Measurements from ENCODE around the gene CGNL1.

CGNL1 gene

GRCh38 chr15:57384024-57384423 lies 7.7 kb downstream of the CGNL1 start:
- no peak overlapping the region for H3K27ac ChIP-seq (ENCODE audit: insufficient read depth, low read depth, low read length, poor library complexity, severe bottlenecking)
- no peaks in the 10 kb centered on the region for H3K27me3 ChIP-seq (ENCODE audit: control insufficient read depth, insufficient read depth, low read length, poor library complexity, severe bottlenecking)
- H3K36me3 ChIP-seq (ENCODE audit: control insufficient read depth, insufficient read depth, low read length): no peaks in the 10 kb centered on the region
- no peaks in the 10 kb centered on the region for H3K9me3 ChIP-seq (ENCODE audit: control insufficient read depth, low read length)
- H3K4me3 ChIP-seq (ENCODE audit: insufficient read depth, low read depth, low read length): no peak overlapping the region
- H3K4me1 ChIP-seq (ENCODE audit: control insufficient read depth, insufficient read depth, low read length): peaks cover 32% of the 10 kb centered on the region
- WGBS, 2 experiments: 97 to 100% methylated on average over 2 of the region's 2 CpGs

GRCh38 chr15:57384816-57385215 lies 8.5 kb downstream of the CGNL1 start:
- Histone ChIP-seq H3K4me3 (ENCODE audit: insufficient read depth, low read depth, low read length) (no peak overlapping the region), H3K27ac (ENCODE audit: insufficient read depth, low read depth, low read length, poor library complexity, severe bottlenecking) (no peak overlapping the region), H3K9me3 (ENCODE audit: control insufficient read depth, low read length) (no peaks in the 10 kb centered on the region)

DNA sequence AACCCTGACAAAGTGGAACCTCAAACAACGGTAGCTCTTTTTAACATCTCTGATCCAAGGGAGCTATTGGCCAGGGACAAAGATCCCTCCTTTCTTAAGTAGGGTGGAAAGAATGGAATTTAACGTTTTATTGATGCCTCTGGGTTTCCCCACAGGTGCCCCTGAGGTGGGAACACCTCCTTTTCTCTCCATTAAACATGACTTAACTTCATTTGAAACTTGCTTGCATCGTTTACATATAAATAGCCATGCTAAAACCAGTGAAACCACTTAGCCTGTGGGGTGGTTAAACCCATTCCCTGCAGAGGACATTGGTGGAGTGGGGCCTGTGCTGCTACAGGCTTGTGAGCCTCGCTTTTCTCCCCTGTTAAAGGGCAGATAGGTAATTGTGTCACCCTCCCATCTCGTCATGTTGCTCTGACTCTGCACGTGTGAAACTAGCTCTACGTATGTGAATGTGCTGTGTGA lies 9.7 kb downstream of the CGNL1 start:
- no peak overlapping the region for H3K27ac ChIP-seq (ENCODE audit: insufficient read depth, low read depth, low read length, poor library complexity, severe bottlenecking)
- H3K27me3 ChIP-seq (ENCODE audit: control insufficient read depth, insufficient read depth, low read length, poor library complexity, severe bottlenecking): no peaks in the 10 kb centered on the region
- no peaks in the 10 kb centered on the region for H3K9me3 ChIP-seq (ENCODE audit: control insufficient read depth, low read length)
- H3K4me3 ChIP-seq (ENCODE audit: insufficient read depth, low read depth, low read length): no peak overlapping the region
- no peaks in the 10 kb centered on the region for H3K36me3 ChIP-seq (ENCODE audit: control insufficient read depth, insufficient read depth, low read length)
- whole genome bisulfite sequencing, 2 experiments: 32% methylated on average over 7 of the region's 7 CpGs
- peaks cover 32% of the 10 kb centered on the region for H3K4me1 ChIP-seq (ENCODE audit: control insufficient read depth, insufficient read depth, low read length)

More at GRCh38 chr15:57384816-57385215, 8.5 kb downstream of the CGNL1 start:
- Histone ChIP-seq H3K36me3 (ENCODE audit: control insufficient read depth, insufficient read depth, low read length) (no peaks in the 10 kb centered on the region), H3K4me1 (ENCODE audit: control insufficient read depth, insufficient read depth, low read length) (peaks cover 32% of the 10 kb centered on the region), H3K27me3 (ENCODE audit: control insufficient read depth, insufficient read depth, low read length, poor library complexity, severe bottlenecking) (no peaks in the 10 kb centered on the region)
- 93 to 97% methylated on average over 2 of the region's 2 CpGs for WGBS, 2 experiments

- H3K9me3 ChIP-seq (ENCODE audit: control insufficient read depth, low read length): no peaks in the 10 kb centered on the region
- H3K36me3 ChIP-seq (ENCODE audit: control insufficient read depth, insufficient read depth, low read length): no peaks in the 10 kb centered on the region
- H3K4me3 ChIP-seq (ENCODE audit: insufficient read depth, low read depth, low read length): no peak overlapping the region
- no peaks in the 10 kb centered on the region for H3K27me3 ChIP-seq (ENCODE audit: control insufficient read depth, insufficient read depth, low read length, poor library complexity, severe bottlenecking)
- WGBS, 2 experiments: 39 to 56% methylated on average over 4 of the region's 4 CpGs
- H3K4me1 ChIP-seq (ENCODE audit: control insufficient read depth, insufficient read depth, low read length): peaks cover 32% of the 10 kb centered on the region
- H3K27ac ChIP-seq (ENCODE audit: insufficient read depth, low read depth, low read length, poor library complexity, severe bottlenecking): no peak overlapping the region
These were observed 10.7 kb downstream of the CGNL1 start for GRCh38 chr15:57386976-57387375.

DNA sequence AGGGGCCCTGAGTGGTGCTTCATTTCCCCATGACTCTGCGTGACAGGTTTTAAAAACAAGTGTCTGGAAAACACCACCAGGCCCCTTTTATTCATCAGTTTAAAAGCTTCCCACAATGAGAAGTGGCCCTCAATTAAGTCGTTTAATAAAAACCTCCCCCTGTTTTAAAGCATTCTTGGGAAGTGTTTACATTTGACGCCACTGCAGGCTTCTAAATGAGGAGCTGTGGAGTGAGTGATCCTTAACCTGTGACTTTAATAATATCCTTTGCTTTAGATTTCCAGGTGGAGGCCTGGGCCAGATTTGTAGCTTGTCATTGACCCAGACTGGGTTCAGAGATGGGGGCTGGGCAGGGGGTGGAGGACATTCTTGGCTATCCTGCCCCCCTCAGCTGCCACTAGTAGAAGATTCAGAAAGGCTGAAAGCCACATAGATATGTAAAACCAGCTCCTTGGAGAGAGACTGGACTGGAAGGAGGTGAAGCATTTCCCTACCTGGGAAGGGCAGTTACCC lies 11.3 kb downstream of the CGNL1 start:
- no peak overlapping the region for H3K27ac ChIP-seq (ENCODE audit: insufficient read depth, low read depth, low read length, poor library complexity, severe bottlenecking)
- no peaks in the 10 kb centered on the region for H3K9me3 ChIP-seq (ENCODE audit: control insufficient read depth, low read length)
- no peak overlapping the region for H3K4me3 ChIP-seq (ENCODE audit: insufficient read depth, low read depth, low read length)
- H3K27me3 ChIP-seq (ENCODE audit: control insufficient read depth, insufficient read depth, low read length, poor library complexity, severe bottlenecking): no peaks in the 10 kb centered on the region
- H3K36me3 ChIP-seq (ENCODE audit: control insufficient read depth, insufficient read depth, low read length): no peaks in the 10 kb centered on the region
- peaks cover 28% of the 10 kb centered on the region for H3K4me1 ChIP-seq (ENCODE audit: control insufficient read depth, insufficient read depth, low read length)
- 7 to 10% methylated on average over 3 of the region's 3 CpGs for WGBS, 2 experiments

DNA sequence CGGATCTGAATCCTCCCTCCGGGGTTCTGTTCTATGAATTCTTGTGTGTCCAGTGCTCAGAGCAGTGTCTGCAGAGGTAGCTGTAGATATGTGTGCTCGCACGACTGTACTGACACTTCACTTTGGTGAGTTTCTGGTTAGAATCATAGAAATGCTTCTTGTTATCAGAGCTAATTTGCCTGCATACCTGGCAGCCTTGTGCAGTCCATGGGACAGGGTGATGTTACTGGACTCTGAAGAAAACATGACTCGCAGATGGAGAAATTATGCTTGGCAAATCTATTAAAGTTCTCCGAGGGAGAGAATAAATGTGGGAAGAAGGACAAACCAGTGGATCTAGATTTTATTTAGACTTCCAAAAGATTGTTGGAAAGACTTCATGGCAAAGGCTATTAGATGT lies 12.2 kb downstream of the CGNL1 start:
- no peaks in the 10 kb centered on the region for H3K36me3 ChIP-seq (ENCODE audit: control insufficient read depth, insufficient read depth, low read length)
- H3K27me3 ChIP-seq (ENCODE audit: control insufficient read depth, insufficient read depth, low read length, poor library complexity, severe bottlenecking): no peaks in the 10 kb centered on the region
- no peak overlapping the region for H3K27ac ChIP-seq (ENCODE audit: insufficient read depth, low read depth, low read length, poor library complexity, severe bottlenecking)
- no peaks in the 10 kb centered on the region for H3K9me3 ChIP-seq (ENCODE audit: control insufficient read depth, low read length)
- 74 to 79% methylated on average over 6 of the region's 6 CpGs for WGBS, 2 experiments
- peaks cover 28% of the 10 kb centered on the region for H3K4me1 ChIP-seq (ENCODE audit: control insufficient read depth, insufficient read depth, low read length)
- H3K4me3 ChIP-seq (ENCODE audit: insufficient read depth, low read depth, low read length): no peak overlapping the region

DNA sequence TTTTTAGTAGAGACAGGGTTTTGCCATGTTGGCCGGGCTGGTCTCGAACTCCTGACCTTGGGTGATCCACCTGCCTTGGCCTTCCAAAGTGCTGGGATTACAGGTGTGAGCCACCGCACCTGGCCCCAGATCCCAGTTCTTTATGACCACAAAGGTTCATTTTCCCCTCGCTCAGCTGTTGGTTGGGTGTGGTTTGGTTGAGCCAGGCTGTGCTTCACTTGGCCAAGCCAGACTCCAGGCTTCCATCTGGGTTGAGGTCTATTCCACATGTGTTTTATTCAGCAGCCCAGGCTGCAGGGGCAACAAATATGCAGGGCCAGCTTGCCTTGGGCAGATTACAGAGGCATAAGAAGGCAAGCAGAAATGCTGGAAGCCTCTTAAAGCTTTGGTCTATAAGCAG lies 13.7 kb downstream of the CGNL1 start:
- Histone ChIP-seq H3K4me1 (ENCODE audit: control insufficient read depth, insufficient read depth, low read length) (peaks cover 28% of the 10 kb centered on the region), H3K4me3 (ENCODE audit: insufficient read depth, low read depth, low read length) (no peak overlapping the region), H3K9me3 (ENCODE audit: control insufficient read depth, low read length) (no peaks in the 10 kb centered on the region), H3K36me3 (ENCODE audit: control insufficient read depth, insufficient read depth, low read length) (no peaks in the 10 kb centered on the region), H3K27me3 (ENCODE audit: control insufficient read depth, insufficient read depth, low read length, poor library complexity, severe bottlenecking) (no peaks in the 10 kb centered on the region), H3K27ac (ENCODE audit: insufficient read depth, low read depth, low read length, poor library complexity, severe bottlenecking) (no peak overlapping the region)
- WGBS, 2 experiments: 68 to 70% methylated on average over 4 of the region's 4 CpGs

GRCh38 chr15:57390583-57390982 lies 14.3 kb downstream of the CGNL1 start:
- Histone ChIP-seq H3K9me3 (ENCODE audit: control insufficient read depth, low read length) (no peaks in the 10 kb centered on the region), H3K4me3 (ENCODE audit: insufficient read depth, low read depth, low read length) (no peak overlapping the region), H3K27me3 (ENCODE audit: control insufficient read depth, insufficient read depth, low read length, poor library complexity, severe bottlenecking) (no peaks in the 10 kb centered on the region), H3K36me3 (ENCODE audit: control insufficient read depth, insufficient read depth, low read length) (no peaks in the 10 kb centered on the region), H3K4me1 (ENCODE audit: control insufficient read depth, insufficient read depth, low read length) (peaks cover 28% of the 10 kb centered on the region), H3K27ac (ENCODE audit: insufficient read depth, low read depth, low read length, poor library complexity, severe bottlenecking) (no peak overlapping the region)
- WGBS, 2 experiments: 93 to 95% methylated on average over 8 of the region's 8 CpGs

GRCh38 chr15:57391537-57391936 lies 15.2 kb downstream of the CGNL1 start:
- 90 to 95% methylated on average over 2 of the region's 2 CpGs for WGBS, 2 experiments
- Histone ChIP-seq H3K27ac (ENCODE audit: insufficient read depth, low read depth, low read length, poor library complexity, severe bottlenecking) (no peak overlapping the region), H3K36me3 (ENCODE audit: control insufficient read depth, insufficient read depth, low read length) (no peaks in the 10 kb centered on the region), H3K4me1 (ENCODE audit: control insufficient read depth, insufficient read depth, low read length) (peaks cover 22% of the 10 kb centered on the region), H3K9me3 (ENCODE audit: control insufficient read depth, low read length) (no peaks in the 10 kb centered on the region), H3K4me3 (ENCODE audit: insufficient read depth, low read depth, low read length) (no peak overlapping the region), H3K27me3 (ENCODE audit: control insufficient read depth, insufficient read depth, low read length, poor library complexity, severe bottlenecking) (no peaks in the 10 kb centered on the region)

GRCh38 chr15:57393061-57393460 lies 16.8 kb downstream of the CGNL1 start:
- H3K27ac ChIP-seq (ENCODE audit: insufficient read depth, low read depth, low read length, poor library complexity, severe bottlenecking): no peak overlapping the region
- H3K9me3 ChIP-seq (ENCODE audit: control insufficient read depth, low read length): no peaks in the 10 kb centered on the region
- H3K4me3 ChIP-seq (ENCODE audit: insufficient read depth, low read depth, low read length): no peak overlapping the region
- H3K27me3 ChIP-seq (ENCODE audit: control insufficient read depth, insufficient read depth, low read length, poor library complexity, severe bottlenecking): no peaks in the 10 kb centered on the region
- WGBS, 2 experiments: 96 to 99% methylated on average over 2 of the region's 2 CpGs
- H3K4me1 ChIP-seq (ENCODE audit: control insufficient read depth, insufficient read depth, low read length): peaks cover 7% of the 10 kb centered on the region
- H3K36me3 ChIP-seq (ENCODE audit: control insufficient read depth, insufficient read depth, low read length): no peaks in the 10 kb centered on the region

DNA sequence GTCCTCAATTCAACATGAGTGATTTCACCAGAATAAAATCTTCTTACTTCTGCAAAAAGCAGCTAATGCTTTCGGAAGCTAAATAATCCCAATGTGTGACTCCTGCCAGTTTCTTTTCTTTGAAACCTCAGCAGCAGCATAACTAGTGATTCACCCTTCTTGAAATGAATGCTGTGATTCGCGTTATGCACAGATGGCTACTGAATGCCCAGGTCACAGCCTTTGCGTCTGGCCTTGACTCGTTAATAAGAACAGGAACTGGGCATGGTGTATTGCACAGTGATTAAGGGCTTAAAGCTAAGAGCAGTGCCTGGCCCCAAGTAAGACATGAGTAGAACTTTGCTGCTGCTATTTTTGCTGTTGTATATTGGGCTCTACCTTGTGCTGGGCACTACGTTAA lies 19.0 kb downstream of the CGNL1 start:
- Histone ChIP-seq H3K27ac (ENCODE audit: insufficient read depth, low read depth, low read length, poor library complexity, severe bottlenecking) (no peak overlapping the region), H3K27me3 (ENCODE audit: control insufficient read depth, insufficient read depth, low read length, poor library complexity, severe bottlenecking) (no peaks in the 10 kb centered on the region), H3K4me3 (ENCODE audit: insufficient read depth, low read depth, low read length) (no peak overlapping the region), H3K4me1 (ENCODE audit: control insufficient read depth, insufficient read depth, low read length) (no peaks in the 10 kb centered on the region), H3K9me3 (ENCODE audit: control insufficient read depth, low read length) (no peaks in the 10 kb centered on the region), H3K36me3 (ENCODE audit: control insufficient read depth, insufficient read depth, low read length) (no peaks in the 10 kb centered on the region)
- 91 to 94% methylated on average over 6 of the region's 6 CpGs for WGBS, 2 experiments

Data from ectodermal cell (in vitro differentiated cells).